SHP77 treated with DMSO at 0.1 percent for 48 hours (cell line): ENCODE data around the gene CCDC92B.
"Not testable (repeated sequence)": the region's sequence is repeated elsewhere in the genome, so short reads cannot be mapped to it uniquely, and the experiment has no call there.

Experiments
- DNase-seq: peaks from one replicate; lab custom pipeline; 2025; lab: John Stamatoyannopoulos, UW

The CCDC92B gene

GRCh38 chr17:2749058-2749783 is at the start of gene CCDC92B:
CCDC92B (minus strand) TSS chr17:2749652; CDS start chr17:2735145, 14,507 bp downstream.
- DNase-seq = no peak

- no peak for DNase-seq
These were observed 49.2 kb upstream of the CCDC92B start for GRCh38 chr17:2798678-2799077.

- no peak for DNase-seq
These were observed 48.7 kb upstream of the CCDC92B start for GRCh38 chr17:2798188-2798587.

- peak; percentile 20 for DNase-seq
These were observed 48.2 kb upstream of the CCDC92B start for GRCh38 chr17:2797637-2798036.

GRCh38 chr17:2797226-2797625 is 47.8 kb upstream of the CCDC92B start:
- no peak for DNase-seq

- DNase-seq = no peak
These were observed 47.0 kb upstream of the CCDC92B start, which contains the start of gene RAP1GAP2 for GRCh38 chr17:2796164-2797125. RAP1GAP2 (plus strand) TSS chr17:2796438; CDS start chr17:2796528, 90 bp downstream.

GRCh38 chr17:2795441-2796163 is 46.1 kb upstream of the CCDC92B start:
- DNase-seq = no peak

- DNase-seq = no peak
These were observed 44.8 kb upstream of the CCDC92B start for GRCh38 chr17:2794111-2794803.

GRCh38 chr17:2792366-2793169 is 43.1 kb upstream of the CCDC92B start:
- DNase-seq = no peak

- DNase-seq = no peak
These were observed 40.2 kb upstream of the CCDC92B start for GRCh38 chr17:2789700-2790099.

- DNase-seq = peak; percentile 90
These were observed 36.9 kb upstream of the CCDC92B start for GRCh38 chr17:2786176-2786881.

- not testable (repeated sequence) for DNase-seq
These were observed 35.9 kb upstream of the CCDC92B start for GRCh38 chr17:2785376-2785775.

- no peak for DNase-seq
These were observed 35.4 kb upstream of the CCDC92B start for GRCh38 chr17:2784864-2785263.

- no peak for DNase-seq
These were observed 34.0 kb upstream of the CCDC92B start for GRCh38 chr17:2783310-2784030.

GRCh38 chr17:2782055-2782454 is 32.6 kb upstream of the CCDC92B start:
- no peak for DNase-seq

- DNase-seq = not testable (repeated sequence)
These were observed 32.1 kb upstream of the CCDC92B start for GRCh38 chr17:2781598-2781997.

- DNase-seq = no peak
These were observed 31.5 kb upstream of the CCDC92B start for GRCh38 chr17:2780931-2781454.

- no peak for DNase-seq
These were observed 30.8 kb upstream of the CCDC92B start for GRCh38 chr17:2780256-2780655.

- DNase-seq = no peak
These were observed 30.1 kb upstream of the CCDC92B start for GRCh38 chr17:2779545-2779944.
